Measurements from ENCODE around the gene ARHGAP24. TPM values are rescaled to one million over a fixed set of nuclear protein-coding genes. Genes with fewer than 3 reads are reported as not detected.
"Not testable (repeated sequence)": the region's sequence is repeated elsewhere in the genome, so short reads cannot be mapped to it uniquely, and the experiment has no call there.

ARHGAP24 gene
- polyA plus RNA-seq, 3 donors: 12.5 to 32.0 (median 18.8) TPM

- Histone ChIP-seq H3K9me3 (replicated peaks in 1 of 2; ENCODE audit: control insufficient read depth in 1 of 2, insufficient read depth in 1 of 2, low read length in 2 of 2) (no peaks in the 10 kb centered on the region), H2AFZ (ENCODE audit: insufficient read depth, low read depth, low read length, poor library complexity, severe bottlenecking) (no peak overlapping the region), H3K36me3 (replicated peaks in 1 of 2; ENCODE audit: control insufficient read depth in 1 of 2, insufficient read depth in 2 of 2, low read length in 2 of 2) (no peaks in the 10 kb centered on the region), H4K20me1 (ENCODE audit: insufficient read depth, low read length) (no peaks in the 10 kb centered on the region), H3K4me1 (ENCODE audit: control insufficient read depth in 1 of 2, insufficient read depth in 2 of 2, low read length in 2 of 2) (peaks cover 43 to 57% of the 10 kb centered on the region in 2 donors), H3K27ac (ENCODE audit: low read depth in 1 of 2, low read length in 2 of 2) (peak overlapping the region in 1 of 2 donors; percentile 71), H3K4me2 (replicated peaks; ENCODE audit: extremely low read depth, low read length, poor library complexity, severe bottlenecking) (no peak overlapping the region), H3K79me2 (ENCODE audit: insufficient read depth, low read length) (peaks cover 14% of the 10 kb centered on the region), H3K4me3 (replicated peaks in 1 of 3; ENCODE audit: low read depth in 2 of 3, low read length in 3 of 3) (no peak overlapping the region), H3K9ac (ENCODE audit: insufficient read depth, low read length, poor library complexity, severe bottlenecking) (no peak overlapping the region), H3K27me3 (ENCODE audit: control insufficient read depth in 2 of 2, insufficient read depth in 2 of 2, low read length in 2 of 2) (no peaks in the 10 kb centered on the region)
- 83% methylated on average over 1 of the region's 6 CpGs for WGBS (ENCODE audit: insufficient coverage)
- Mint-ChIP-seq H3K4me3 (no peak overlapping the region), H3K27me3 (ENCODE audit: low read depth in 3 of 3) (no peaks in the 10 kb centered on the region), H3K36me3 (peaks cover 2 to 3% of the 10 kb centered on the region in 2 donors), H3K9me3 (peaks cover 0 to 3% (median 2%) of the 10 kb centered on the region in 7 donors), H3K4me1 (peaks cover 40% of the 10 kb centered on the region), H3K27ac (peak overlapping the region; percentile 70 to 93 (median 86))
- TF ChIP-seq, protein P1, sequence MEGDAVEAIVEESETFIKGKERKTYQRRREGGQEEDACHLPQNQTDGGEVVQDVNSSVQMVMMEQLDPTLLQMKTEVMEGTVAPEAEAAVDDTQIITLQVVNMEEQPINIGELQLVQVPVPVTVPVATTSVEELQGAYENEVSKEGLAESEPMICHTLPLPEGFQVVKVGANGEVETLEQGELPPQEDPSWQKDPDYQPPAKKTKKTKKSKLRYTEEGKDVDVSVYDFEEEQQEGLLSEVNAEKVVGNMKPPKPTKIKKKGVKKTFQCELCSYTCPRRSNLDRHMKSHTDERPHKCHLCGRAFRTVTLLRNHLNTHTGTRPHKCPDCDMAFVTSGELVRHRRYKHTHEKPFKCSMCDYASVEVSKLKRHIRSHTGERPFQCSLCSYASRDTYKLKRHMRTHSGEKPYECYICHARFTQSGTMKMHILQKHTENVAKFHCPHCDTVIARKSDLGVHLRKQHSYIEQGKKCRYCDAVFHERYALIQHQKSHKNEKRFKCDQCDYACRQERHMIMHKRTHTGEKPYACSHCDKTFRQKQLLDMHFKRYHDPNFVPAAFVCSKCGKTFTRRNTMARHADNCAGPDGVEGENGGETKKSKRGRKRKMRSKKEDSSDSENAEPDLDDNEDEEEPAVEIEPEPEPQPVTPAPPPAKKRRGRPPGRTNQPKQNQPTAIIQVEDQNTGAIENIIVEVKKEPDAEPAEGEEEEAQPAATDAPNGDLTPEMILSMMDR (IDR thresholded peaks at IDR 0.05): no peak
- intact Hi-C loops (cut with micrococcal nuclease): no loop called here
- no peak for DNase-seq
Measured at GRCh38 chr4:85658766-85659439, 184.0 kb downstream of the ARHGAP24 start.

DNA sequence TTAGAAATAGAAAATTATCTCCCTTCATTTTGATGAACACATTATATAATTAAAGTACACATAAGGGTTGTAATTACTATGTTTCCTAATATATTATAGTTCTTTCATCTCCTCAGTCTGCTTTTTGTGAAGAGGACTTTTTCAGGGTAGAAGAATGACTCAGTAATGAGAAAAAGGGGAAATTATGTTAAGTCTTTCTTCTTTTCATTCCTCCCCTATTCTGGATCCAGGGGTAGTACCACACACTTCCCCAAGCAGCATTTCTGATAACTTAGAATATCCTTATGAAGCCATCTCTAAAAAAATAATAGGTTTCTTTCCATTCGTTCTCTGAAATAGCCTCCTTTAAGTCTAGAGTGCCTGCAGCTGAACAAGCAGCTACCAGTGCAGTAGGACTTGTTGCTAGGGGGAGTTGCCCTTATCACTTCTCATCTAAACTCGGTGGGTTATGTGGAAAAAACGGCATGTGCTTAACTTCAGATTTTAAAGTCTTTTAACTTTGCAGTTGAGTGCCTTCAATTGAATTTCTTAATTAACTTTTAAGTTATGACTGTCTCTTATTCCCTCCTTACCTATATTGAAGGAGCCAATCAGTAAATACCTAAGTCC, 184.8 kb downstream of the ARHGAP24 start:
- H3K4me2 ChIP-seq (replicated peaks; ENCODE audit: extremely low read depth, low read length, poor library complexity, severe bottlenecking): peak overlapping the region; percentile 45
- no peaks in the 10 kb centered on the region for H3K36me3 ChIP-seq (replicated peaks in 1 of 2; ENCODE audit: control insufficient read depth in 1 of 2, insufficient read depth in 2 of 2, low read length in 2 of 2)
- Mint-ChIP-seq H3K27me3 (ENCODE audit: low read depth in 3 of 3) (no peaks in the 10 kb centered on the region), H3K4me3 (no peak overlapping the region), H3K27ac (peak overlapping the region; percentile 21 to 84 (median 75)), H3K4me1 (peaks cover 41% of the 10 kb centered on the region), H3K9me3 (peaks cover 0 to 5% (median 2%) of the 10 kb centered on the region in 7 donors), H3K36me3 (peaks cover 0 to 6% of the 10 kb centered on the region in 2 donors)
- no peaks in the 10 kb centered on the region for H3K27me3 ChIP-seq (ENCODE audit: control insufficient read depth in 2 of 2, insufficient read depth in 2 of 2, low read length in 2 of 2)
- H3K9me3 ChIP-seq (replicated peaks in 1 of 2; ENCODE audit: control insufficient read depth in 1 of 2, insufficient read depth in 1 of 2, low read length in 2 of 2): no peaks in the 10 kb centered on the region
- peak; percentile 38 to 72 (median 52) for DNase-seq
- H2AFZ ChIP-seq (ENCODE audit: insufficient read depth, low read depth, low read length, poor library complexity, severe bottlenecking): no peak overlapping the region
- WGBS (ENCODE audit: insufficient coverage): no CpG with 5 or more reads among the region's 3 CpGs
- peak overlapping the region in 1 of 3 experiments; percentile 15 for H3K4me3 ChIP-seq (replicated peaks in 1 of 3; ENCODE audit: low read depth in 2 of 3, low read length in 3 of 3)
- peaks cover 43 to 57% of the 10 kb centered on the region in 2 donors for H3K4me1 ChIP-seq (ENCODE audit: control insufficient read depth in 1 of 2, insufficient read depth in 2 of 2, low read length in 2 of 2)
- H3K27ac ChIP-seq (ENCODE audit: low read depth in 1 of 2, low read length in 2 of 2): peak overlapping the region in 1 of 2 donors; percentile 55
- TF ChIP-seq, protein P1 (IDR thresholded peaks at IDR 0.05): no peak
- H4K20me1 ChIP-seq (ENCODE audit: insufficient read depth, low read length): no peaks in the 10 kb centered on the region
- peaks cover 14% of the 10 kb centered on the region for H3K79me2 ChIP-seq (ENCODE audit: insufficient read depth, low read length)
- intact Hi-C loops (cut with micrococcal nuclease): no loop called here
- H3K9ac ChIP-seq (ENCODE audit: insufficient read depth, low read length, poor library complexity, severe bottlenecking): no peak overlapping the region

- H3K4me2 ChIP-seq (replicated peaks; ENCODE audit: extremely low read depth, low read length, poor library complexity, severe bottlenecking); H3K79me2 ChIP-seq (ENCODE audit: insufficient read depth, low read length); H3K27ac ChIP-seq (ENCODE audit: low read depth in 1 of 2, low read length in 2 of 2); DNase-seq; H3K27me3 Mint-ChIP-seq (ENCODE audit: low read depth in 3 of 3); H3K27me3 ChIP-seq (ENCODE audit: control insufficient read depth in 2 of 2, insufficient read depth in 2 of 2, low read length in 2 of 2); H3K36me3 ChIP-seq (replicated peaks in 1 of 2; ENCODE audit: control insufficient read depth in 1 of 2, insufficient read depth in 2 of 2, low read length in 2 of 2); H4K20me1 ChIP-seq (ENCODE audit: insufficient read depth, low read length); H3K4me3 Mint-ChIP-seq; H3K4me3 ChIP-seq (replicated peaks in 1 of 3; ENCODE audit: low read depth in 2 of 3, low read length in 3 of 3); H2AFZ ChIP-seq (ENCODE audit: insufficient read depth, low read depth, low read length, poor library complexity, severe bottlenecking); H3K9ac ChIP-seq (ENCODE audit: insufficient read depth, low read length, poor library complexity, severe bottlenecking); intact Hi-C loops (cut with micrococcal nuclease): not testable (repeated sequence)
- Mint-ChIP-seq H3K36me3 (peaks cover 5 to 18% of the 10 kb centered on the region in 2 donors), H3K9me3 (peaks cover 7 to 18% (median 9%) of the 10 kb centered on the region in 7 donors), H3K4me1 (peaks cover 39% of the 10 kb centered on the region), H3K27ac (peak overlapping the region in 1 of 7 donors; percentile 38)
- WGBS (ENCODE audit: insufficient coverage): 100% methylated on average over 5 of the region's 8 CpGs
- peaks cover 9 to 15% of the 10 kb centered on the region in 2 donors for H3K4me1 ChIP-seq (ENCODE audit: control insufficient read depth in 1 of 2, insufficient read depth in 2 of 2, low read length in 2 of 2)
- peaks cover 0 to 10% of the 10 kb centered on the region in 2 donors for H3K9me3 ChIP-seq (replicated peaks in 1 of 2; ENCODE audit: control insufficient read depth in 1 of 2, insufficient read depth in 1 of 2, low read length in 2 of 2)
Measured at GRCh38 chr4:85666625-85667024, 191.7 kb downstream of the ARHGAP24 start.

All from CD14-positive monocyte (primary cell).